ENCODE measurements around the gene MAPKAPK5.
"Not testable (repeated sequence)": the region's sequence is repeated elsewhere in the genome, so short reads cannot be mapped to it uniquely, and the experiment has no call there.

Gene MAPKAPK5

GRCh38 chr12:111887926-111888745 is 46.1 kb downstream of the MAPKAPK5 start:
- DNase-seq = no peak

- no peak for DNase-seq
These were observed 51.3 kb downstream of the MAPKAPK5 start for GRCh38 chr12:111893287-111893686.

GRCh38 chr12:111894556-111894955 is 52.5 kb downstream of the MAPKAPK5 start:
- DNase-seq = no peak

- DNase-seq = no peak
These were observed 59.2 kb downstream of the MAPKAPK5 start for GRCh38 chr12:111901182-111901581.

- no peak for DNase-seq
These were observed 62.5 kb downstream of the MAPKAPK5 start for GRCh38 chr12:111904446-111904975.

GRCh38 chr12:111905502-111905901 is 63.5 kb downstream of the MAPKAPK5 start:
- DNase-seq = no peak

- no peak for DNase-seq
These were observed 65.7 kb downstream of the MAPKAPK5 start for GRCh38 chr12:111907740-111908139.

GRCh38 chr12:111925171-111925570 is 83.1 kb downstream of the MAPKAPK5 start:
- DNase-seq = no peak

- no peak for DNase-seq
These were observed 84.6 kb downstream of the MAPKAPK5 start for GRCh38 chr12:111926631-111927030.

- DNase-seq = no peak
These were observed 85.3 kb downstream of the MAPKAPK5 start for GRCh38 chr12:111927346-111927745.

GRCh38 chr12:111932241-111932640 is 90.2 kb downstream of the MAPKAPK5 start:
- no peak for DNase-seq

GRCh38 chr12:111936869-111937268 is 94.8 kb downstream of the MAPKAPK5 start:
- no peak for DNase-seq

- no peak for DNase-seq
These were observed 95.4 kb downstream of the MAPKAPK5 start for GRCh38 chr12:111937429-111937828.

- no peak for DNase-seq
These were observed 100.5 kb downstream of the MAPKAPK5 start for GRCh38 chr12:111942557-111942956.

- DNase-seq = no peak
These were observed 101.9 kb downstream of the MAPKAPK5 start for GRCh38 chr12:111943929-111944328.

- DNase-seq = not testable (repeated sequence)
These were observed 109.1 kb downstream of the MAPKAPK5 start for GRCh38 chr12:111950961-111951676.

All from right hindlimb (tissue), 1 donor.